DMS153 treated with DMSO at 0.1 percent for 48 hours (cell line): ENCODE results near the gene IDUA.
"Not testable (repeated sequence)": the region's sequence is repeated elsewhere in the genome, so short reads cannot be mapped to it uniquely, and the experiment has no call there.

ENCODE experiments used
- DNase-seq: peaks from one replicate; lab custom pipeline; 2025; ENCODE audit not compliant: unreplicated experiment; lab: John Stamatoyannopoulos, UW

Gene IDUA

GRCh38 chr4:1043162-1043561 is 56.3 kb downstream of the IDUA start:
- DNase-seq: no peak

GRCh38 chr4:1043651-1044468 is 57.0 kb downstream of the IDUA start:
- no peak for DNase-seq

- DNase-seq: no peak
Observed at GRCh38 chr4:1044469-1045192, 57.8 kb downstream of the IDUA start.

- DNase-seq: no peak
Observed at GRCh38 chr4:1045193-1045594, 58.4 kb downstream of the IDUA start.

GRCh38 chr4:1045595-1046201 is 58.9 kb downstream of the IDUA start:
- no peak for DNase-seq

GRCh38 chr4:1046581-1047011 is 59.8 kb downstream of the IDUA start:
- DNase-seq: peak; percentile 5

GRCh38 chr4:1047106-1047975 is 60.5 kb downstream of the IDUA start:
- DNase-seq: no peak

GRCh38 chr4:1047976-1048772 is 61.3 kb downstream of the IDUA start:
- no peak for DNase-seq

GRCh38 chr4:1048773-1049590 is 62.1 kb downstream of the IDUA start:
- DNase-seq: no peak

GRCh38 chr4:1049591-1049905 is 62.7 kb downstream of the IDUA start:
- DNase-seq: no peak

GRCh38 chr4:1050486-1051213 is 63.8 kb downstream of the IDUA start:
- DNase-seq: no peak

- no peak for DNase-seq
Observed at GRCh38 chr4:1051472-1051871, 64.6 kb downstream of the IDUA start.

GRCh38 chr4:1052231-1052671 is 65.4 kb downstream of the IDUA start:
- no peak for DNase-seq

- DNase-seq: no peak
Observed at GRCh38 chr4:1053080-1053661, 66.3 kb downstream of the IDUA start.

GRCh38 chr4:1053891-1054290 is 67.0 kb downstream of the IDUA start:
- DNase-seq: not testable (repeated sequence)
